MCF 10A (cell line): ENCODE measurements around the gene VAV3. TPM values are rescaled to one million over a fixed set of nuclear protein-coding genes. Genes with fewer than 3 reads are reported as not detected.
A peak's percentile ranks its signal among the peaks of the same experiment; 100 is the strongest.

Source experiments
- BruUV-seq: library from RNA; stranded (reverse); fragments of 400-500 nt; replicated peaks from 2 replicates; lab custom pipeline; 2021; lab: Mats Ljungman, UMichigan
- CTCF ChIA-PET: fragments of 300-600 bp; sonication (Branson Sonifier 250); formaldehyde crosslinking; extraction: SDS; loops from one replicate; lab custom pipeline; 2021; ENCODE audit warnings: antibody characterized with exemption, inconsistent platforms; lab: Yijun Ruan, JAX
- POLR2A ChIA-PET: fragments of 300-600, 350-650 bp; sonication (Branson Sonifier 250); formaldehyde crosslinking; extraction: SDS; loops from one replicate; lab custom pipeline; 2020; ENCODE audit warnings: antibody characterized with exemption, inconsistent platforms; lab: Yijun Ruan, JAX
- DNase-seq: peaks from one replicate; pipeline ENCODE4 v3.0.0-alpha.2; 2018; ENCODE audit not compliant: unreplicated experiment
- H3K27ac Mint-ChIP-seq: one replicate; pipeline ENCODE4 v1.8.0; 2022; ENCODE audit warnings: mild to moderate bottlenecking, low read depth, mixed read lengths; ENCODE audit not compliant: unreplicated experiment
- H3K27me3 Mint-ChIP-seq: one replicate; pipeline ENCODE4 v1.8.0; 2022; ENCODE audit warnings: mixed read lengths; ENCODE audit not compliant: insufficient read depth, unreplicated experiment
- H3K36me3 Mint-ChIP-seq: one replicate; pipeline ENCODE4 v1.8.0; 2022; ENCODE audit warnings: mild to moderate bottlenecking, moderate library complexity, mixed read lengths; ENCODE audit not compliant: insufficient read depth, unreplicated experiment
- H3K4me1 Mint-ChIP-seq: one replicate; pipeline ENCODE4 v1.8.0; 2022; ENCODE audit warnings: mixed read lengths; ENCODE audit not compliant: insufficient read depth, unreplicated experiment
- H3K4me3 Mint-ChIP-seq: one replicate; pipeline ENCODE4 v1.8.0; 2022; ENCODE audit warnings: mild to moderate bottlenecking, moderate library complexity, mixed read lengths; ENCODE audit not compliant: unreplicated experiment
- H3K9me3 Mint-ChIP-seq: one replicate; pipeline ENCODE4 v1.8.0; 2022; ENCODE audit warnings: mixed read lengths; ENCODE audit not compliant: unreplicated experiment
- CTCF ChIP-seq: fragments of 200-600 bp; IDR thresholded peaks from one replicate; pipeline ENCODE4 v1.8.0; 2022; ENCODE audit warnings: antibody characterized with exemption, mild to moderate bottlenecking; ENCODE audit not compliant: unreplicated experiment
- intact Hi-C: fragments of 100-400 bp; cut with micrococcal nuclease; formaldehyde crosslinking; loops from 2 replicates; pipeline ENCODE4 v1.14.1; 2022
- total RNA-seq: library from RNA; stranded (reverse); gene quantifications from 2 replicates; pipeline ENCODE4 v1.2.3, GENCODE V29; 2022

The VAV3 gene
- total RNA-seq, 1 experiment from 2014 or later: 2.0 TPM

- ChIA-PET CTCF (interaction anchor here (0.6 to 3.8 kb wide), 6 partner anchors 13 to 889 kb away, joined by 3 to 12 read pairs (median 5); no protein-coding TSS in a partner anchor), POLR2A (interaction anchor here (0.6 to 2.4 kb wide), 12 partner anchors 9 to 263 kb away, joined by 3 to 28 read pairs (median 6); no protein-coding TSS in a partner anchor)
- no TSS peak for BruUV-seq
- peak; percentile 40 for DNase-seq
- Mint-ChIP-seq H3K27ac (peak overlapping the region; percentile 85), H3K4me1 (peaks cover 33% of the 10 kb centered on the region), H3K4me3 (peak overlapping the region; percentile 60), H3K27me3 (no peaks in the 10 kb centered on the region), H3K36me3 (peaks cover 11% of the 10 kb centered on the region), H3K9me3 (no peaks in the 10 kb centered on the region)
- no peak for TF ChIP-seq CTCF
- intact Hi-C loops: no loop called here
Measured at GRCh38 chr1:107683191-107683657, 281.8 kb downstream of the VAV3 start.

GRCh38 chr1:107682467-107682866 lies 282.5 kb downstream of the VAV3 start:
- BruUV-seq: no TSS peak
- peak; percentile 70 for DNase-seq
- intact Hi-C loops: no loop called here
- ChIA-PET POLR2A (interaction anchor here (0.6 to 2.4 kb wide), 11 partner anchors 10 to 150 kb away, joined by 3 to 28 read pairs (median 7); no protein-coding TSS in a partner anchor), CTCF (interaction anchor here (0.9 to 2.1 kb wide), 4 partner anchors 13 to 1300 kb away, joined by 3 to 8 read pairs (median 4); no protein-coding TSS in a partner anchor)
- Mint-ChIP-seq H3K36me3 (peaks cover 11% of the 10 kb centered on the region), H3K4me1 (peaks cover 38% of the 10 kb centered on the region), H3K9me3 (no peaks in the 10 kb centered on the region), H3K27me3 (no peaks in the 10 kb centered on the region), H3K27ac (peak overlapping the region; percentile 85), H3K4me3 (peak overlapping the region; percentile 60)
- no peak for TF ChIP-seq CTCF

- no TSS peak for BruUV-seq
- DNase-seq: no peak
- no peak for TF ChIP-seq CTCF
- intact Hi-C loops: no loop called here
- peak overlapping the region; percentile 79 for H3K27ac Mint-ChIP-seq
- ChIA-PET POLR2A (interaction anchor here (0.6 to 6.7 kb wide), 7 partner anchors 8 to 151 kb away, joined by 3 to 70 read pairs (median 6); no protein-coding TSS in a partner anchor), CTCF (interaction anchor here (0.6 kb wide), 1 partner anchor 188 kb away, joined by 3 read pairs; no protein-coding TSS in a partner anchor)
- H3K4me3 Mint-ChIP-seq: no peak overlapping the region
- H3K9me3 Mint-ChIP-seq: no peaks in the 10 kb centered on the region
- no peaks in the 10 kb centered on the region for H3K27me3 Mint-ChIP-seq
- H3K36me3 Mint-ChIP-seq: peaks cover 12% of the 10 kb centered on the region
- peaks cover 44% of the 10 kb centered on the region for H3K4me1 Mint-ChIP-seq
Measured at GRCh38 chr1:107681001-107681479, 283.9 kb downstream of the VAV3 start.

GRCh38 chr1:107680579-107680985 lies 284.4 kb downstream of the VAV3 start:
- POLR2A ChIA-PET: interaction anchor here (1.3 to 6.7 kb wide), 6 partner anchors 9 to 108 kb away, joined by 4 to 70 read pairs (median 14); no protein-coding TSS in a partner anchor
- Mint-ChIP-seq H3K4me1 (peaks cover 41% of the 10 kb centered on the region), H3K4me3 (no peak overlapping the region), H3K9me3 (peaks cover 3% of the 10 kb centered on the region), H3K36me3 (peaks cover 17% of the 10 kb centered on the region), H3K27me3 (no peaks in the 10 kb centered on the region), H3K27ac (peak overlapping the region; percentile 79)
- peak; percentile 33 for DNase-seq
- TF ChIP-seq CTCF: no peak
- intact Hi-C loops: no loop called here
- CTCF ChIA-PET: interaction anchor here (0.6 to 1.7 kb wide), 6 partner anchors 9 to 66 kb away, joined by 3 to 8 read pairs (median 4); no protein-coding TSS in a partner anchor
- BruUV-seq: no TSS peak
